Activated gamma-delta T cell (primary cell): ENCODE measurements around the gene EFCAB11.

ENCODE experiments used
- DNase-seq: peaks from one replicate; lab custom pipeline; 2025; lab: John Stamatoyannopoulos, UW

The EFCAB11 gene

GRCh38 chr14:89866458-89866857 is 88.1 kb downstream of the EFCAB11 start:
- no peak for DNase-seq

DNA sequence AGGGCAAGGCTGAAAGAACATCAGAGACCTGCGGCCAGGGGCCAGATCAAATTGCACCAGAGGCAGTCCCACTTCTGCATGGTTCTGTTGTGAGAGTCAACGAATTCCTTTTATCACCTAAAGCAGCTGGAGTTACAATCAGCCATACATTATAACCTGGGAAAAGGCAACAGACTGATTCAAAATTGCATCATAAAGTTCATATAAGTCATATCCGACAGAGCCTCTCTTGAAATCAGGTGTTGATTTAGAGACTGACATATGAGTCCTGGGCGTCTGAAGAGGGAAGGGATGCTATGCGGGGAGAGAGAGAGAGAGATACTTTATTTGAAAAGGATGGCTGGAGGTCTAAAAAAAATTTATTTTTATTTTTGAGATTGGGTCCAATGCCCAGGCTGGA is 89.4 kb downstream of the EFCAB11 start:
- no peak for DNase-seq

DNA sequence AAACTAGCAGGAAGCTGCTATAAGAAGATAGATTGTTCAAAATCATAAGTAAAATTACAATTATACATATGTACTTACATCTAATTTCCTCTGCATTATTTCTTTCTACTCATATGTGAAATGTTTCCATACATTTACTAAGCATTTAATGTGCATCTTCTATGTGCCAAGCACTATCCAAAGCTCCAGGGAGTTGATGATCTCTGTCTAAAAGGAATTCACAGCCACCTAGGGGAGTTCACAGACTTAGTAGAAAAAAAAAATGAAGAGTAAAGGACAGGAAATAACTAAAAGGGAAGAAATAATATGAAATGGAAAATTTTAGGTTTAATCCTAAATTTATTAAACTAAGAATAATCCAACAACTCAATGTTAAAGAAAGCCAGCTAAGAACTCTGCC is 91.7 kb downstream of the EFCAB11 start:
- no peak for DNase-seq

DNA sequence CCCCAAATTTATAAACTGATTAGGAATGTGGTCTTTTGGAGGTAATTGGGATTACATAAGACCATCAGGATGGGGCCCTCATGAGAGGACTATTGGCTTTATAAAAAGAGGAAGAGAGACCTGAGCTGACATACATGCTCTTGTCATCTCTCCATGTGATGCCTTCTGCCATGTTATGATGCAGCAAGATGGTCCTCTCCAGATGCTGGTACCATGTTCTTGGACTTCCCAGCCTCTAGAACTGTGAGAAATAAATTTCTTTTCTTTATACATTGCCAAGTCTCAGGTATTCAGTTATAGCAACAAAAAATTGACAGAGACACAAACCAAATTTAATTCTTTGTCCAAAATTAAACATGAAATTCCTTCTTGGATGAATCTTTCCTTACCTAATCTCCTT is 92.9 kb downstream of the EFCAB11 start:
- DNase-seq: no peak

DNA sequence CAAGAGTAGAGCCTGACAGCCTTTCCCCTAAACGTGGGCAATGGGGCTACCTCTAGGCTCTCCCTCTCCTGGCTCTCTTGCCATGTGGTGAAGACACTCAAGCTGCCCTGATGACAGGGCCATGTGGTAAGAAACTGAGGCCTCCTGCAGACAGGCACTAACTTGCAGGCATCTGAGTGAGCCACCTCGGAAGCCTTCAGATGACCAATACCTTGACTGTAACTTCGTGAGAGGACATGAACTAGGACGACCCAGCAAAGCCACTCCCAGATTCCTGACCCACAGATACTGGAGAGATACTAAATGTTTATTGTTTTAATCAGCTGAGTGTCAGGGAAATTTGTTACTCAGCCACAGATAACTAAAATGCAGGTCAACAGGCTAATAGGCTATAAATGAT is 96.4 kb downstream of the EFCAB11 start:
- DNase-seq: no peak

DNA sequence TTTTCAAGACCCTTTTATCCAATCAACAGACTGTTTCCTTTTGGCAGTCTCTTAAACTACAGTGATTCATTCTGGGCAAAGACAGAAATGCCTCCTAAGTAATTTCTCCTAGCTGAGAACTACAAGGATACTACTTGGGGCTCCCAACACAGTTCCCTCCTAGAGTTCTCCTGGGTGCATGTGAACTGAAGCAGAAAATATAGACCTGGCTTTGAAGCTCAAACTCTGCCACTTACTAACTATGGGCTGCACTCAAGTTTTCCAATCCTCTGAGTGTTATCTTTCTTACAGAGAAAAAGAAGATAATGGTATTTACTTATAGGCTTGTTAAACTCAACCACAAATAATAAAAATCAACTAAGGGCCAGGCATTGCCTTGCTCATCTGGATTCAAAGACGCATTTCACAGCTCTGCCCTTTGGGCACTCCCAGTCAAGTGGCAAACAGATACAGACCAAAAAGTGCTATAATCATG is 97.6 kb downstream of the EFCAB11 start:
- no peak for DNase-seq

DNA sequence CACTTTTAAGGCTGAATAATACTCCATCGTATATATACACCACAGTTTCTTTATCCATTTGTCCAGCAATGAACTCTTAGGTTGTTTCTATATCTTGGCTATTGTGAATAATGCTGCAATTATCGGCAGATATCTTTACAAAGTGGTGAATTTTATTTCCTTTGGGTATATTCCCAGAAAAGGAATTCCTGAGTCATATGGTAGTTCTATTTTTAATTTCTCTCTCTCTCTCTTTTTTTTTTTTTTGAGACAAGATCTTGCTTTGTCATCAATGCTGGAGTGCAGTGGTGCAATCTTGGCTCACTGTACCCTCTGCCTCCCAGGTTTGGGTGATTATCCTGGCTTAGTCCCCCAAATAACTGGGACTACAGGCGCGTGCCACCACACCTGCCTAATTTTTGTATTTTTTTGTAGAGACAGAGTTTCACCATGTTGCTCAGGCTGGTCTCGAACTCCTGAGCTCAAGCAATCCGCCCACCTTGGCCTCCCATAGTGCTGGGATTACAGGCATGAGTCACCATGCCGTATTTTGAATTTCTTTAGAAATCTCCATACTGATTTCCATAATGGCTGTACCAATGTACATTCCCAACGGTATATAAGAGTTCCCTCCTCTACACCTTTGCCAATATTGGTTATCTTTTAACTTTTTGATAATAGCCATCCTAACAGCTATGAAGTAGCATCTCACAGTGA is 98.4 kb downstream of the EFCAB11 start:
- DNase-seq: no peak

DNA sequence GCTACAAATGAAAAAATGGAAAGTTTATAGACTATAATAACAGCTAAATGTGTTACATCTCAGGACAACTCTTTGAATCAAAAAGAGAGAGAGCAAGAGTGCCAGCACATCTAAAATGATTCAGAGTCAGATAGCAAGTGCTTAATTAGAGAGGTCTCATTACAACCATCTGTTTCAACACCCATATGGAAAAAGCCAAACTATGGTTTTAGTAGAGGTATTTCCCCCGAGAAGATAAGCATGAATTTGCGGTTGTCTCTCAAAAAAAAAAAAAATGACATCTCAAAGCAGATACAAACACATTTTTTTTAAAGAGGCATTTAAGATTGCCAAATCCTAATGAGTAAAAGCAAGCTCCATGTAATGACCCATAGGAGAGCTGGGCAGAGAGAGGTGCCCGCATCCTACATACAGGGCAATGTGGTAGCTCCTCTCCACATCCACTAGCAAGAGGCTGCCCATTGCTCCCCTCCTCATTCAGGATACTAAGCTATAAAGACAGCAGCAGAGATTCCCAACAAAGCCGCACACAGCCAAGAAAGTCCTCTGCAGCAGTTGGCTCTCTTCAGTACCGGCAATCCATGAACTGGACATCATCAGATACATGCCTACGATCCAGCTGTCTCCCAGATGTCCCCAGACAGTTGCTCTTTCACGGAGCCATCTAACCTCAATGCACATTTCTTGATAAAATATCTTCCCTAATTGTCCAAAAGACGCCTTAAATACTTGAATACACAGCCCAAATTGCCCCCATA is 100.4 kb downstream of the EFCAB11 start:
- no peak for DNase-seq

DNA sequence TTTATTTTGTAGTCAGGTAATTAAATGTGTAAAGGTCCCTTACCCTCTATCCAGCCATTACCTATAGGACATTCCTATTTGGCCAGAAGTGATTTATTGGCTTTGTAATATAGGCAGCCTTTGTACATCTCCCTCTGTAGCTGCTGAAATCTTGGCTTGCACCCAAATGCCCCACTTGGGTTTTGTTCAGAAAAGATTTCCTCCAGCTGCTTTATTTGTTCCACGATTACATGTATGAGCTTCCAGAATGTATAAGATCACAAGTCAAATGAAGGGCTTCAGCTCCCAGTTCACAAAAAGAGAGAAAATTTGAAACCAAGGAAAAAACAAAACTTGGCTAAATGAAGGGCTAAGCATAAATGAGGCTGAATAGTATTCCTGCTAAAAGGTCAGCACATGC is 103.4 kb downstream of the EFCAB11 start:
- DNase-seq: no peak

- no peak for DNase-seq
Measured at GRCh38 chr14:89849931-89850330, 104.6 kb downstream of the EFCAB11 start.

- no peak for DNase-seq
Measured at GRCh38 chr14:89848165-89848564, 106.4 kb downstream of the EFCAB11 start.

DNA sequence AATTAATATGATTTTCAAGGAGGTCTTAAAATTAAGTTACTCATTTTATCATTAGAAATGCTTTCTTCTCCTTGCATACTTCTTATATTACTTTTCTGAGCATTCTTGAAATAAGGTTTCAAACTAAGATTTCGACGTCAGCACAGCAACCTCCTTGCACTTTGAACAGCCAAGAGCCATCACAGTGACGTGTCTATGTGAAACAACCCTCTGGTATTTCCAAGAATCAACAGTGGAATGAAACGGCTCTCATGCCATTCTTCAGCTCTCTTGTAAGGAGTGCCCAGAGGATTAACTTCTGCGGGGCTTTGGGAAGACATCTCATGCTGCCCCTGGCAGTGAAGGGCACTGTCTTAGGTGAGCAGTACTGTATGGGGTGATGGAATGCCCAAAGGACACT is 109.2 kb downstream of the EFCAB11 start:
- DNase-seq: no peak

- DNase-seq: no peak
Measured at GRCh38 chr14:89844508-89844907, 110.0 kb downstream of the EFCAB11 start.

DNA sequence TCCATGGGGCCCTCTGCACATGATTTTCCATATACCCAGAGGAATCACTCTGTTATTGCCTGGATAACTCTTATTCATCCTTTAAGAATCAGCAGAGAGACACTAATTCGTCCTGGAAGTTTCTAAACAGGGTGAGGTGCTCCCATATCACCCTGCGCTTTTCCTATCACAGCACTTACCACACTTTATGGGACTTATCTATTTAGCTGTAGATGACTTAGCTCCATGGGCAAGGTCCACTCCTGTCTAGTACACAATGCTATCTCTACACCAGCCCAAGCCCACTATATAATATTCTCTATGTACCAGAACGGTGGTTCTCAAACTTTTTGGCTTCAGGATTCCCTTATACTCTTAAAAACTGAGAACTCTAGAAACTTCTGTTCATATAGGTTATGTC is 111.7 kb downstream of the EFCAB11 start:
- no peak for DNase-seq

DNA sequence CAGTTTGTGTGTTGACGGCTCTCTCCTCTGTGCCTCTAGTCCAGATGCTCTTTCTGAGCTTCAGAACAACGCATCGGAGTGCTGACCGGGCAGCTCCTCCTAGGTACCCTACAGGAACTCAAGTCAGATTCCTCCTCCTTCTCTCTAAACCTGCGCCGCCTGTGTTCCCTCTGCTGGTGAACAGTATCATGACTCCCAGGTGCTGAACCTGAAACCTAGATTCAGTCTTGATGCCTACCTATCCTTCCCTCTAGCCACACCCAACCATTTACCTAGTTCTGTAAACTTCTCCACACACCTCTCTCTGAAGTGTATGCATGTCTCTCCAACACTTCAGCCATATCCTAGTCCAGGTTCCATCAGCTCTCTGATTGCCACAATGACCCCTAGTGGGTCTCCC is 112.7 kb downstream of the EFCAB11 start:
- no peak for DNase-seq

DNA sequence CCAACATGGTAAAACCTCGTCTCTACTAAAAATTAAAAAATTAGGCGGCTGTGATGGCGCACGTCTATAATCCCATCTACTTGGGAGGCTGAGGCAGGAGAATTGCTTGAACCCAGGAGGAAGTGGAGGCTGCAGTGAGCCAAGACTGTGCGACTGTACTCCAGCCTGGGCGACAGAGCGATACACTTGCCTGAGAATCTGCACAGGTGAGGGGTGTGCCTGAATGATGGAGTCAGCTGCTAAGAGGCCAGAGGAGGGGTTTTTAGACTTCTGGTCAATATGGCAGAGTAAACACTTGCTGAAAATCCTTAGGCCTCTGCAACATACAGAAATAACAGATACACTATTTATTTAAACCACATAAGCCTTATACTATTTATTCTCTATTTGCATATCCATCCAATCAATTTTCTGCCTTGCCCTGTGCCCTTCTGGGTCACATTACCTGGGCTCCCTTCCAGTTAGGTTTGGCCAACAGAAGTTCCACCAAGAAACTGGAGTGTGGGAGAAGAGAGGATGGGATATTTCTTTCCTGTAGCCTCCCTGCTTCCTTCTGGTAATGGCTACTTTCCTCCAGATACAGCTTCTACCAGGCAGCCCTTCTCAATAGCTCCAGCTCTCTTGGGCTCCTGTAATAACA is 117.6 kb downstream of the EFCAB11 start:
- DNase-seq: no peak

DNA sequence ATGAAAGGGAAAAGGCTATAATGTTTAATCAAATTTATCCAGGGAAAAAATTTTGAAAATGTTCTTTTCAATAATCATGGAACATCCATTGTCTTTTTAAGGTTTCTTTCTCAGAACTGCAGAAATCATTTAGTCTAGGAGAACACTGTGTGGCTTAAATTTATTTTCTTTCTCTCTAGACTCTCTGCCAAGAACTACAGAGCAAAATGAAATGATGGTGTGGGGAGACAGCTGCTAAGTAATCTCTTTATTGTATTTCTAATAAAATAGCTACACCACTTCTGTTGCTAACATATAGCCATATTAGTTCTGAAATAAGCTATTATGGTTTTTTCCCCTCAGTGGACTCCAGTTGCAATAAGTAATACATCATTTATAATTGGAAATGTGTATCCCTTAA is 120.9 kb downstream of the EFCAB11 start:
- no peak for DNase-seq

GRCh38 chr14:89833120-89833532 is 121.4 kb downstream of the EFCAB11 start:
- no peak for DNase-seq

- DNase-seq: no peak
Measured at GRCh38 chr14:89828471-89829165, 125.9 kb downstream of the EFCAB11 start.

GRCh38 chr14:89827265-89827664 is 127.3 kb downstream of the EFCAB11 start:
- DNase-seq: no peak

GRCh38 chr14:89826596-89826995 is 127.9 kb downstream of the EFCAB11 start:
- DNase-seq: no peak

DNA sequence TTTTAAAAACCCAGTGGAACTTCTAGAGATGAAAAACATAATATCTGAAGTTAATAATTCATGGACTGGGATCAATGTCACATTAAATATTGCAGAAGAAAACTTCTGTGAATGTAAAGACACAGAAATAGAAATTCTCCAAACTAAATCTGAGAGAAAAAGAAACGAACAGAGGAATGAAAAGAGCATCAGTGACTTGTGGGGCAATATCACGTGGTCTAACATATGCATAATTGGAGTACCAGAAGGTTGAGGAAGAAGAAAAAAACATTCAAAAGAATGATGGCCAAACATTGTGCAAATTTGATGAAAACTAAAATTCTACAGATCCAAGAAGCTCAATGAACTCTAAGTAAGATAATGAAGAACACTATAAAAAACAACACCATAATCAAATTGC is 130.8 kb downstream of the EFCAB11 start:
- DNase-seq: no peak
